Astrocyte of the spinal cord (primary cell): ENCODE data around the gene SBNO2.

Experiments used
- DNase-seq: peaks from one replicate; pipeline ENCODE4 v3.0.0; 2011; ENCODE audit warnings: low read depth, low spot score
- H3K4me3 ChIP-seq: 2 replicates; pipeline ENCODE4 v1.5.1; 2011; ENCODE audit warnings: low read depth, mild to moderate bottlenecking, low read length, moderate library complexity
- in situ Hi-C: cut with HindIII; loops from 2 replicates; pipeline ENCODE4 v1.10.0; 2017; ENCODE audit warnings: low sequenced_read_pairs
- TF ChIP-seq, protein P1 (sequence below): IDR thresholded peaks from 2 replicates; pipeline ENCODE4 v1.5.1; 2012; ENCODE audit warnings: low read depth, mild to moderate bottlenecking, low read length, inconsistent platforms

SBNO2 gene

DNA sequence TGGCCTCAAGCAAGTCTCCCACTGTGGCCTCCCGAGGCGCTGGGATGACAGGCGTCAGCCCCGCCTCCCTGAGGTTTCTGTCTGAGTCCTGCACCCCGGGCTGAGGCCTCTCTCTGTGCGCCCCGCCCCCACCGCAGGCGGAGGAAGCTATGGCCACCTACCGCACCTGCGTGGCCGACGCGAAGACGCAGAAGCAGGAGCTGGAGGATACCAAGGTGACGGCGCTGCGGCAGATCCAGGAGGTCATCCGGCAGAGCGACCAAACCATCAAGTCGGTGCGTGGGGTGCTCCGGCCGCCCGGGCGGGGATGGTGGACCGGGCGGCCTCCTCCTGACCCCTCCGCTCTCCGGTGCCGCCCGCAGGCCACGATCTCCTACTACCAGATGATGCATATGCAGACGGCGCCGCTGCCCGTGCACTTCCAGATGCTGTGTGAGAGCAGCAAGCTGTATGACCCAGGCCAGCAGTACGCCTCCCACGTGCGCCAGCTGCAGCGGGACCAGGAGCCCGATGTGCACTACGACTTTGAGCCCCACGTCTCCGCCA, 94.4 kb downstream of the SBNO2 start:
- in situ Hi-C loops = no loop called here
- H3K4me3 ChIP-seq = no peak overlapping the region

DNA sequence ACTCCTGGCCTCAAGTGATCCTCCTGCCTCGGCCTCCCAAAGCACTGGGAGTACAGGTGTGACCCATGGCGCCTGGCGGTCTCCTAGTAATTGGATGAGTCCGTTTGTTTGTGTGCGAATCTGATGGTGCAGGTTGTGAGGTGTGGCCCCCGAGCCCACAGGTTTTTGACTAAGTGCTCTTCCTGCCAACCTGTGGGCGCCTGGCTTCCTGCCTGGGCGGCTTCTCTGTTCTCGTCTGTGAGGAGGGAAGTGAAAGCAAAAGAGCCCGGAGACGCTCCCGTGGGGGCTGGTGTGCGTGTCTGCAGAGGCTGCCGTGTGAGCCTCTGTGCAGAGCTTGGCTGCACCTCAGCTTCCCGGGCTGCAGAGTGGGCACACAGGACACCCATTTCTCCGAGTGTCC, 97.1 kb downstream of the SBNO2 start:
- TF ChIP-seq, protein P1, sequence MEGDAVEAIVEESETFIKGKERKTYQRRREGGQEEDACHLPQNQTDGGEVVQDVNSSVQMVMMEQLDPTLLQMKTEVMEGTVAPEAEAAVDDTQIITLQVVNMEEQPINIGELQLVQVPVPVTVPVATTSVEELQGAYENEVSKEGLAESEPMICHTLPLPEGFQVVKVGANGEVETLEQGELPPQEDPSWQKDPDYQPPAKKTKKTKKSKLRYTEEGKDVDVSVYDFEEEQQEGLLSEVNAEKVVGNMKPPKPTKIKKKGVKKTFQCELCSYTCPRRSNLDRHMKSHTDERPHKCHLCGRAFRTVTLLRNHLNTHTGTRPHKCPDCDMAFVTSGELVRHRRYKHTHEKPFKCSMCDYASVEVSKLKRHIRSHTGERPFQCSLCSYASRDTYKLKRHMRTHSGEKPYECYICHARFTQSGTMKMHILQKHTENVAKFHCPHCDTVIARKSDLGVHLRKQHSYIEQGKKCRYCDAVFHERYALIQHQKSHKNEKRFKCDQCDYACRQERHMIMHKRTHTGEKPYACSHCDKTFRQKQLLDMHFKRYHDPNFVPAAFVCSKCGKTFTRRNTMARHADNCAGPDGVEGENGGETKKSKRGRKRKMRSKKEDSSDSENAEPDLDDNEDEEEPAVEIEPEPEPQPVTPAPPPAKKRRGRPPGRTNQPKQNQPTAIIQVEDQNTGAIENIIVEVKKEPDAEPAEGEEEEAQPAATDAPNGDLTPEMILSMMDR = no peak
- in situ Hi-C loops = no loop called here
- no peak overlapping the region for H3K4me3 ChIP-seq
- DNase-seq = no peak

More for the DNA sequence above, 94.4 kb downstream of the SBNO2 start:
- DNase-seq = no peak
- TF ChIP-seq, protein P1 = no peak

DNA sequence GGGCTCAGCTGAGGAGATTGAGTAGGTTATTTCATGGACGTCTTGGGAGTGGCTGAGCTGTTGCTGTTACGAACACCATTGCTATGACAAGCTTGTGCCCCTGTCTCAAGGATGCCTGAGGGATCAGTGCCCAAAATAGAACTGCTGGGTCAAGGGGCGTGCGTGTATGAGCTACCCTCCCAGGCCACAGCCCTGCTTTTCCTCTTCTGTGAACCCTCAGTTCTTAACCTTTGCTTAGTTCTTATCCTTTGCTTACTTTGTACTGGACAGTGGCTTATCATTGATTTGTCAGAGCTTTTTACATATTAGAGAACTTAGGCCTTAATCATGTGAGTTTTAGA, 98.1 kb downstream of the SBNO2 start:
- TF ChIP-seq, protein P1 = no peak
- in situ Hi-C loops = no loop called here
- H3K4me3 ChIP-seq = no peak overlapping the region
- DNase-seq = no peak

DNA sequence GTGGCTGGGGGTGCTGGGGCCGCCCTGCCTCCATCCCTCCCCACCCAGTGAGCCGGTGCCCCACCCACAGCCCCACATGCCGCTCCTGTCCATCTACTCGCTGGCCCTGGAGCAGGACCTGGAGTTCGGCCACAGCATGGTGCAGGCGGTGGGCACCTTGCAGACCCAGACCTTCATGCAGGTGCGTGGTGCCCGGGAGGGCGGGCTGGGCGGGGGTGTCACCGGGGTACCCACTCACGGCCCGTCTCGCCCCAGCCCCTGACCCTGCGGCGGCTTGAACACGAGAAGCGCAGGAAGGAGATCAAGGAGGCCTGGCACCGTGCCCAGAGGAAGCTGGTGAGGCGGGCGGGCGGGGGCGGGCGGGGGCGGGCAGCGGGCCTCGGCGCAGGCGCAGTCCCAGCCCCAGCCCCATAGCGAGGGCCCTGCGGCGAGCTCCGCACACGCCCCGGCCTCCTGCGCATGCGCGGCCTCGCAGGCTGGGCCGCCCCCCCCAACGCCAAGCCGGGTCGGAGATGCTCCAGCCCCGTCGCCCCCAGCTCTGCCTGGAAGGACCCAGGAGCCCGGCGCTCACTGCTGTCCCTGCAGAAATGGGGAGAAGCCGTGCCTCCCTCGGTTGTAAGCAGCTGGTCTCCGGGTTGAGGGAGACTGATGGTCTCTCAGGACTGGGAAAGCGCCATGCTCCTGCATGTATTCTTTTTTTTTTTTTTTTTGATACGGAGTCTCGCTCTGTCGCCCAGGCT, 99.4 kb downstream of the SBNO2 start:
- no peak overlapping the region for H3K4me3 ChIP-seq
- DNase-seq = no peak
- TF ChIP-seq, protein P1 = no peak
- in situ Hi-C loops = no loop called here

DNA sequence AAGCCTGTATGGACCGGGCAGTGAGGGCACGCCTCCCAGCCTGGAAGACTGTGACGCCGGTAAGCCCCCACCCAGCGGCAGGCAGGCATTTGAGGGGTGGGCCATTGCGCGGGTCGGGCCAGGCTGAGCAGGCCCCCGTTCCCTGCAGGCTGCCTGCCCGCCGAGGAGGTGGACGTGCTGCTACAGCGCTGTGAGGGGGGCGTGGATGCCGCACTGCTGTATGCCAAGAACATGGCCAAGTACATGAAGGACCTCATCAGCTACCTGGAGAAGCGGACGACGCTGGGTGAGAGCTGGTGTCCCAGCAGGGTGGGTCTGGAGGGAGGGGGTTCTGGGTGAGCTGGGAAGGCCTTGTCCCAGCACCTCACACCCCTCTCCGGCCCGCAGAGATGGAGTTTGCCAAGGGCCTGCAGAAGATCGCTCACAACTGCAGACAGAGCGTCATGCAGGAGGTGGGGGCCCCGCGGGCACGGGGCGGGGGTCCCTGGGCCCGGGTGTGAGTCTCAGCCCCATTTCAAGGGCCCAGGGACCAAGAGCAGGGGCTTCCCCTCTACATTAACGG, 100.0 kb downstream of the SBNO2 start:
- in situ Hi-C loops = no loop called here
- no peak for DNase-seq
- TF ChIP-seq, protein P1 = no peak
- no peak overlapping the region for H3K4me3 ChIP-seq

DNA sequence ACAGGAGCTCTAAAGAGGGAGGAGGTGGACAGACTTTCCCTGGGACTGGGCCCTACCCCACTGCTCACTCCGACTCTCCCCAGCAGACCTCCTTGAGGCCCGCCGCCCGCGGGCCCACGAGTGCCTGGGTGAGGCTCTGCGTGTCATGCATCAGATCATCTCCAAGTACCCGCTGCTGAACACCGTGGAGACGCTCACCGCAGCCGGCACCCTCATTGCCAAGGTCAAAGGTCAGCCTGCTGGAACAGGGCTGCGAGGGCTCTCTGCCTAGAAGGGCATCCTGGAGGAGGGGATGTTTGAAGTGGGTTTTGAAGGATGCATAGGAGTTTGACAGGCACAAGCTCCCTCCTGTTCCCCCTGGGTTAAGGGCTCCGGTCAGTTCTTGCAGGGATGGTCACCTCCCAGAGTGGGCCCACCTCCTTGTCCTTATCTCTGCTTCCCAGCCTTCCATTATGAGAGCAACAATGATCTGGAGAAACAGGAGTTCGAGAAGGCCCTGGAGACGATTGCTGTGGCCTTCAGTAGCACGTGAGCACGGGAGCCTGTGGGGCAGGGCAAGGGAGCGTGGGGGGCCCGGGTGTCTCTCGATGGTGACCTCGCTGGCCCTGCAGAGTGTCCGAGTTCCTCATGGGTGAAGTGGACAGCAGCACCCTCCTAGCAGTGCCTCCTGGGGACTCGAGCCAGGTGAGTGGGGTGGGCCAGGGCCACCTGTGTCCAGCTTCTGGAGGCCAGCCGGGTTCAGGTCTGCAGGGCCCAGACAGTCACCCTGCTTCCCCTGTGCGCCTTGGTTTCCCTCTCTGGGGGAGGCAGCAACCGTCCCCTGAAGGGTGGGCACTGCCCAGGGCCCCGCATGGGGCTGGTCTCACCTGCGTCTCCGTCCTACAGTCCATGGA, 100.8 kb downstream of the SBNO2 start:
- TF ChIP-seq, protein P1 = no peak
- in situ Hi-C loops = no loop called here
- DNase-seq = no peak
- no peak overlapping the region for H3K4me3 ChIP-seq
